Ramos (cell line): ENCODE results near the gene RASD1.
"Not testable (repeated sequence)": the region's sequence is repeated elsewhere in the genome, so short reads cannot be mapped to it uniquely, and the experiment has no call there.

Source experiments
- in situ Hi-C: fragments of 300-500 bp; cut with MboI; formaldehyde crosslinking; loops from one replicate; pipeline ENCODE4 v1.14.3; 2022; ENCODE audit warnings: low sequenced_read_pairs; ENCODE audit not compliant: unreplicated experiment

RASD1 gene

DNA sequence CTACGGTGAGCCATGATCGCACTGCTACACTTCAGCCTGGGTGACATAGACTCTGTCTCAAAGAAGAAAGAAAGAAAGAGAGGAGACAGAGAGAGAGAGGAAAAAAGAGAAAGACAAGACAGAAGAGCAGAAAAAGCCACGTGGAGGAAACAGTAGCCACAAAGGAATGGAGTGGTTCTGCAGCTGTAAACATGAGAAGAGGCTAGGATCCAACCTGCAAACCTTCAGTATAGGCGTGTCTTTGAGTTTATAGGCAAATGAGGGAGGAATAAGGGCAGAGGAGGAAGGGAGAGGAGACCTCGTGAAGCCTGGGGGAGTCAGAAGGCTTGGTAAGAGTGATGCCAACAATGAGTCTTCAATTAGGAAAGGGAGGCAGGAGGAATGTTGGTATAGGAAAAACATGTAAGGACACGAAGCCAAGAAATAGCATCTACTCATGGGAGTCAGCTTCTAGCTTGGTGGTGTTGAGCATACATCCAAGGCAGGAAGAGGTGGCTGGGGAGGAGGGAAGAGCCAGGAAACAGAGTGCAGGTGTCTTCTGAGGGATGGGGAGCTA, 15.5 kb downstream of the RASD1 start:
- in situ Hi-C loops: no loop called here

DNA sequence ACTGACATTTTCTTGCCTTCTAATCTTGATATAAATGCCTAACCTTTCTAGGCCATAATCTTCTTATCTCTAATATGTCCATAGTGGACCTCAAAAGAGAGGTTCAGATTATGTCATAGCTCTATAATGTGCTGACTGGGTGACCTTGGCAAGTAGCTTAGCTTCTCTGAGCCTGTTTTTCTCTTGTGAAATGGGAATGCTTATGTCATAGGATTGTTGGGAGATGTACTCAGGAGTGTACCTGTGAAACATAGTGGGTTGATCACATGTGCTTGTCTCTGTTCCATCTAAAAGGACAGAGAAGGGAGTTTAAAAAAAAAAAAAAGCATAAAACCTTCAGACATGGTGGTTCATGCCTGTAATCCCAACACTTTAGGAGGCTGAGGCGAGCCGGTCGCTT, 17.0 kb downstream of the RASD1 start:
- in situ Hi-C loops: no loop called here

GRCh38 chr17:17476865-17477467, 19.2 kb downstream of the RASD1 start, which contains the start of gene MED9:
MED9 (plus strand) TSS chr17:17477000; CDS start chr17:17477042, 42 bp downstream.
- in situ Hi-C loops: no loop called here

- in situ Hi-C loops: no loop called here
Observed at GRCh38 chr17:17474341-17474740, 21.9 kb downstream of the RASD1 start.

- in situ Hi-C loops: no loop called here
Observed at GRCh38 chr17:17472333-17472920, 23.8 kb downstream of the RASD1 start.

GRCh38 chr17:17469996-17470395, 26.2 kb downstream of the RASD1 start:
- in situ Hi-C loops: no loop called here

DNA sequence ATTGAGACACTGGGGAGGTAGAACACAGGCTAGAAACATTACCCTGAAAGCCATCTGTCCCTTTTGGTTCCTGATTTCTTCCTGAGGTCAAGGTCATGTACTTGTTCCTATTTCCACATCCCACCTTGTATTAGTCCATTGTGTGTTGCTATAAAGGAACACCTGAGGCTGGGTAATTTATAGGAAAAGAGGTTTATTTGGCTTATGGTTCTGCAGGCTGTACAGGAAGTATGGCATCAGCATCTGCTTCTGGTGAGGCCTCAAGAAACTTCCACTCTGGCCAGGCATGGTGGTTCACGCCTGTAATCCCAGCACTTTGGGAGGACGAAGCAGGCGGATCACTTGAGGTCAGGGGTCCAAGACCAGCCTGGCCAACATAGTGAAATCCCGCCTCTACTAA, 26.8 kb downstream of the RASD1 start:
- in situ Hi-C loops: no loop called here

- in situ Hi-C loops: no loop called here
Observed at GRCh38 chr17:17468217-17469010, 27.8 kb downstream of the RASD1 start.

DNA sequence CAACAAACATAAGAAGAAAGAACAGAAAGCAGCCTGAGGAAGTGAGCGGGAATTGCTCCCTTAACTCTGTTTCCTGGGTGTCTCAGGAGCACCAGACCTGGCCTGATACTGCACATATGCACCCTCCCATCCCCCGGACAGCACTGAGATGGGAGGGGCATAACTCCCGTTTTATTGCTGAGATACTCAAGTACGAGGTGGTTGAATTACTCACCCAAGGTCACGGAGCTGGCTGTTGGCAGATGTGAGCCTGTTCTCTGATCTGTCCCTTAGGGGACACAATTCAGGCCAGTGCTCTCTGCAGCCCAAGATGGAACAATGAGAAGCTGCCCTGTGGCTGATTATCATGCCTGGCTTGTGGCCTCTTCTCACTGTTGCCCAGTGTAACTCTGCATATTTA, 28.5 kb downstream of the RASD1 start:
- in situ Hi-C loops: no loop called here

GRCh38 chr17:17467016-17467415, 29.2 kb downstream of the RASD1 start:
- in situ Hi-C loops: no loop called here

DNA sequence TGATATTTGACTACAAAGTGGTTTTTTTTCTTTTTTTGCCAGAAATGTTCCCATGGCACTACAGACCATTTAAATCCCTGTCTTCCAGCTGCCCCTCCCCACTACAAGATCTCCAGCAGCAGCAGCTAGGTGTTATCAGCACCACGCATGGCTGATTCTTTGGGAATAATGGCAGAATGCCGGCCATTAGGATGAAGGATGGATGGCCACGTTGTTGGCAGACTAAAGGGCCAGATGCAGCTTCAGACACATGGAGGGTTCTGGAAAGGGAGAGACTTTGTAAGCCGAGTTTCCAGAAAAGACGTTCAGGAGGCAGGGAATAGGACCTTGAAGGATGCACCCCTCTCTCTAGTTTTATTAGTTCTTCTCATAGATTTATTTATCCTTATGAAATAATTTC, 29.7 kb downstream of the RASD1 start:
- in situ Hi-C loops: no loop called here

GRCh38 chr17:17465878-17466277, 30.3 kb downstream of the RASD1 start:
- in situ Hi-C loops: not testable (repeated sequence)

- in situ Hi-C loops: no loop called here
Observed at GRCh38 chr17:17463821-17464220, 32.4 kb downstream of the RASD1 start.

- in situ Hi-C loops: no loop called here
Observed at GRCh38 chr17:17462048-17462824, 34.0 kb downstream of the RASD1 start.

DNA sequence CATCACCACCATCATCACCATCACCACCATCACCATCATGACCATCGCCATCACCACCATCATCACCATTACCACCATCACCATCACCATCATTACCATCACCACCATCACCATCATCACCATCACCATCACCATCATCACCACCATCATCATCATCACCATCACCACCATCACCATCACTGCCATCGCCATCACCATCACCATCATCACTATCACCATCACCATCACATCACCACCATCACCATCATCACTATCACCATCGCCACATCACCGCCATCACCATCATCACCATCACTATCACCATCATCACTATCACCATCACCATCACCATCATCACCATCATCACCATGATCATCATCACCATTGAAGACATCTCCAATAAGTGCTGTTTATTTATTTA, 36.2 kb downstream of the RASD1 start:
- in situ Hi-C loops: no loop called here

- in situ Hi-C loops: no loop called here
Observed at GRCh38 chr17:17457680-17458079, 38.5 kb downstream of the RASD1 start.

- in situ Hi-C loops: no loop called here
Observed at GRCh38 chr17:17456251-17456650, 39.9 kb downstream of the RASD1 start.

DNA sequence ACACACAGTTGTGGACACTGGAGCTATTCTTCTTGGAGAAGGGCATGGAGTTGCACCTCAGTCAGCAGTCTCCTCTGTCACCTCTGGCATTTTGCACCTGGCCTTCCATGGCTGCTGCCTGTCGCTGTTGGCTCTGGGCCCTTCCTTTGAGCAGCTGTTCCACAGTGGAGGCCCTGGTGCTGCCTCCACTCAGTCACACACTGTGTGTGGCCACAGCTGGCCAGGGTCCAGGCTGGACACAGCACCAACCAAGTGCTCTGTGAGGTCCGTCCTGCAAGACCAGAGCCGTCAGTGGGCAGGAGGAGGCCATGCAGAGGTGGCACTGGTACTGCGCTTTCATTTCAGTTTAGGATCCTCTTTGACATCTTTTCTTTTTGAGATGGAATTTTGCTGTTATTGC, 41.0 kb downstream of the RASD1 start:
- in situ Hi-C loops: no loop called here

DNA sequence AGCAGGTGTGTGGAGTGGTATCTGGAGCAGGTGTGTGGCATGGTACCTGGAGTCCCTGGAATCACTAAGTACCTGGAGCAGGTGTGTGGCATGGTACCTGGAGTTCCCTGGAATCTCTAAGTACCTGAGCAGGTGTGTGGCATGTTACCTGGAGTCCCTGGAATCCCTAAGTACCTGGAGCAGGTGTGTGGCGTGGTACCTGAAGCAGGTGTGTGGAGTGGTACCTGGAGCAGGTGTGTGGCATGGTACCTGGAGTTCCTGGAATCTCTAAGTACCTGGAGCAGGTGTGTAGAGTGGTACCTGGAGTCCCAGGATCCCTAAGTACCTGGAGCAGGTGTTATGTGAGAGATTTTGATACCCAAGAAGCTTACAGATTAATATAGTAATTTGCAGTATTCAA, 41.5 kb downstream of the RASD1 start:
- in situ Hi-C loops: not testable (repeated sequence)

DNA sequence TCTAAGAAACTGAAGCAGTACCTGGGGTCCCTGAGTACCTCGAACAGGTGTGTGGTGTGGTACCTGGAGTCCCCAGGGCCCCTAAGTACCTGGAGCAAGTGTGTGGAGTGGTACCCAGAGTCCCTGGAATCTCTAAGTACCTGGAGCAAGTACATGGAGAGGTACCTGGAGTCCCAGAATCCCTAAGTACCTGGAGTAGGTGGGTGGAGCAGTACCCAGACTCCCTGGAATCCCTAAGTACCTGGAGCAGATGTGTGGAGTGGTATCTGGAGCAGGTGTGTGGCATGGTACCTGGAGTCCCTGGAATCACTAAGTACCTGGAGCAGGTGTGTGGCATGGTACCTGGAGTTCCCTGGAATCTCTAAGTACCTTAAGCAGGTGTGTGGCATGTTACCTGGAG, 41.9 kb downstream of the RASD1 start:
- in situ Hi-C loops: no loop called here
